ENCODE measurements around the gene PLA2G4B. TPM values are rescaled to one million over a fixed set of nuclear protein-coding genes. Genes with fewer than 3 reads are reported as not detected.

PLA2G4B gene
- total and polyA plus RNA-seq, 9 of the 15 experiments (the other 6 are each of a cell fraction or from before 2014, with no cell fraction given) = 0.07 to 6.1 (median 2.8) TPM

- TF ChIP-seq CHD7 (IDR thresholded peaks at IDR 0.05; ENCODE audit: low read depth, low read length) = no peak
- no peak for TF ChIP-seq ZNF589 (CRISPR knock-in tag; IDR thresholded peaks at IDR 0.05; ENCODE audit: low read depth)
- no peak for TF ChIP-seq CEBPB (tag; IDR thresholded peaks at IDR 0.05)
Observed at GRCh38 chr15:41876007-41876406, 37.4 kb downstream of the PLA2G4B start (continued).

All from K562 (cell line).